Measurements from ENCODE around the gene PPFIBP2.
"Not testable (repeated sequence)": the region's sequence is repeated elsewhere in the genome, so short reads cannot be mapped to it uniquely, and the experiment has no call there.

Gene PPFIBP2

GRCh38 chr11:7635137-7635536 lies 121.3 kb downstream of the PPFIBP2 start:
- no peak for DNase-seq (ENCODE audit: low read depth in 3 of 3)

GRCh38 chr11:7635708-7636107 lies 121.9 kb downstream of the PPFIBP2 start:
- DNase-seq (ENCODE audit: low read depth in 3 of 3) = no peak

GRCh38 chr11:7636350-7636749 lies 122.6 kb downstream of the PPFIBP2 start:
- no peak for DNase-seq (ENCODE audit: low read depth in 3 of 3)

- DNase-seq (ENCODE audit: low read depth in 3 of 3) = no peak
Measured at GRCh38 chr11:7637447-7638157, 123.8 kb downstream of the PPFIBP2 start.

GRCh38 chr11:7638710-7639642 lies 125.2 kb downstream of the PPFIBP2 start:
- no peak for DNase-seq (ENCODE audit: low read depth in 3 of 3)

GRCh38 chr11:7639643-7640025 lies 125.8 kb downstream of the PPFIBP2 start:
- no peak for DNase-seq (ENCODE audit: low read depth in 3 of 3)

- DNase-seq (ENCODE audit: low read depth in 3 of 3) = no peak
Measured at GRCh38 chr11:7640816-7641215, 127.0 kb downstream of the PPFIBP2 start.

- DNase-seq (ENCODE audit: low read depth in 3 of 3) = no peak
Measured at GRCh38 chr11:7642747-7643146, 128.9 kb downstream of the PPFIBP2 start.

GRCh38 chr11:7643314-7643713 lies 129.5 kb downstream of the PPFIBP2 start:
- no peak for DNase-seq (ENCODE audit: low read depth in 3 of 3)

- no peak for DNase-seq (ENCODE audit: low read depth in 3 of 3)
Measured at GRCh38 chr11:7645206-7645605, 131.4 kb downstream of the PPFIBP2 start.

- no peak for DNase-seq (ENCODE audit: low read depth in 3 of 3)
Measured at GRCh38 chr11:7646866-7647265, 133.1 kb downstream of the PPFIBP2 start.

GRCh38 chr11:7648264-7648663 lies 134.5 kb downstream of the PPFIBP2 start:
- DNase-seq (ENCODE audit: low read depth in 3 of 3) = no peak

- no peak for DNase-seq (ENCODE audit: low read depth in 3 of 3)
Measured at GRCh38 chr11:7651140-7651551, 137.3 kb downstream of the PPFIBP2 start.

GRCh38 chr11:7651700-7652099 lies 137.9 kb downstream of the PPFIBP2 start:
- DNase-seq (ENCODE audit: low read depth in 3 of 3) = no peak

- no peak for DNase-seq (ENCODE audit: low read depth in 3 of 3)
Measured at GRCh38 chr11:7654195-7654705, 140.5 kb downstream of the PPFIBP2 start.

GRCh38 chr11:7655253-7656217 lies 141.7 kb downstream of the PPFIBP2 start:
- DNase-seq (ENCODE audit: low read depth in 3 of 3) = no peak

GRCh38 chr11:7656704-7657103 lies 142.9 kb downstream of the PPFIBP2 start:
- no peak for DNase-seq (ENCODE audit: low read depth in 3 of 3)

GRCh38 chr11:7657306-7658025 lies 143.7 kb downstream of the PPFIBP2 start:
- DNase-seq (ENCODE audit: low read depth in 3 of 3) = no peak

- DNase-seq (ENCODE audit: low read depth in 3 of 3) = not testable (repeated sequence)
Measured at GRCh38 chr11:7663531-7663930, 149.7 kb downstream of the PPFIBP2 start.

GRCh38 chr11:7664867-7665266 lies 151.1 kb downstream of the PPFIBP2 start:
- DNase-seq (ENCODE audit: low read depth in 3 of 3) = no peak

All from stimulated activated CD4-positive, alpha-beta T cell treated with anti-CD3 and anti-CD28 coated beads, TNF-alpha, amount 100 ng/mL, for 24 hours (primary cell).